ENCODE results near the gene TUBB4B.

The TUBB4B gene

GRCh38 chr9:137279741-137280473, 38.8 kb downstream of the TUBB4B start:
- in situ Hi-C loops (cut with HindIII; ENCODE audit: low sequenced_read_pairs): no loop called here
- H3K4me3 ChIP-seq (ENCODE audit: low read depth, low read length): no peak overlapping the region
- DNase-seq (ENCODE audit: low read depth): no peak
- TF ChIP-seq CTCF (IDR thresholded peaks at IDR 0.05; ENCODE audit: low read depth, low read length, missing control alignments): no peak

GRCh38 chr9:137280474-137281344, 39.6 kb downstream of the TUBB4B start:
- TF ChIP-seq CTCF (IDR thresholded peaks at IDR 0.05; ENCODE audit: low read depth, low read length, missing control alignments): peak; percentile 38
- no peak for DNase-seq (ENCODE audit: low read depth)
- in situ Hi-C loops (cut with HindIII; ENCODE audit: low sequenced_read_pairs): no loop called here
- no peak overlapping the region for H3K4me3 ChIP-seq (ENCODE audit: low read depth, low read length)

- no peak for DNase-seq (ENCODE audit: low read depth)
- no peak for TF ChIP-seq CTCF (IDR thresholded peaks at IDR 0.05; ENCODE audit: low read depth, low read length, missing control alignments)
- H3K4me3 ChIP-seq (ENCODE audit: low read depth, low read length): no peak overlapping the region
- in situ Hi-C loops (cut with HindIII; ENCODE audit: low sequenced_read_pairs): no loop called here
Observed at GRCh38 chr9:137281345-137282116, 40.4 kb downstream of the TUBB4B start.

GRCh38 chr9:137286975-137287383, 45.9 kb downstream of the TUBB4B start:
- in situ Hi-C loops (cut with HindIII; ENCODE audit: low sequenced_read_pairs): no loop called here
- no peak overlapping the region for H3K4me3 ChIP-seq (ENCODE audit: low read depth, low read length)
- peak; percentile 69 for TF ChIP-seq CTCF (IDR thresholded peaks at IDR 0.05; ENCODE audit: low read depth, low read length, missing control alignments)
- DNase-seq (ENCODE audit: low read depth): no peak

- H3K4me3 ChIP-seq (ENCODE audit: low read depth, low read length): no peak overlapping the region
- TF ChIP-seq CTCF (IDR thresholded peaks at IDR 0.05; ENCODE audit: low read depth, low read length, missing control alignments): no peak
- in situ Hi-C loops (cut with HindIII; ENCODE audit: low sequenced_read_pairs): no loop called here
- DNase-seq (ENCODE audit: low read depth): no peak
Observed at GRCh38 chr9:137293094-137293481, 52.0 kb downstream of the TUBB4B start.

All from astrocyte of the cerebellum (primary cell).